GM21529 (cell line): ENCODE measurements around the gene KAZALD1.
A peak's percentile ranks its signal among the peaks of the same experiment; 100 is the strongest.

Experiments used
- ATAC-seq: cut with Tn5 transposase; IDR thresholded peaks from one replicate; pipeline ENCODE4 v1.9.1; 2021; ENCODE audit not compliant: unreplicated experiment

KAZALD1 gene

GRCh38 chr10:101046332-101047238 is 15.2 kb upstream of the KAZALD1 start:
- ATAC-seq: no peak

- ATAC-seq: no peak
Observed at GRCh38 chr10:101047268-101047667, 14.5 kb upstream of the KAZALD1 start.

DNA sequence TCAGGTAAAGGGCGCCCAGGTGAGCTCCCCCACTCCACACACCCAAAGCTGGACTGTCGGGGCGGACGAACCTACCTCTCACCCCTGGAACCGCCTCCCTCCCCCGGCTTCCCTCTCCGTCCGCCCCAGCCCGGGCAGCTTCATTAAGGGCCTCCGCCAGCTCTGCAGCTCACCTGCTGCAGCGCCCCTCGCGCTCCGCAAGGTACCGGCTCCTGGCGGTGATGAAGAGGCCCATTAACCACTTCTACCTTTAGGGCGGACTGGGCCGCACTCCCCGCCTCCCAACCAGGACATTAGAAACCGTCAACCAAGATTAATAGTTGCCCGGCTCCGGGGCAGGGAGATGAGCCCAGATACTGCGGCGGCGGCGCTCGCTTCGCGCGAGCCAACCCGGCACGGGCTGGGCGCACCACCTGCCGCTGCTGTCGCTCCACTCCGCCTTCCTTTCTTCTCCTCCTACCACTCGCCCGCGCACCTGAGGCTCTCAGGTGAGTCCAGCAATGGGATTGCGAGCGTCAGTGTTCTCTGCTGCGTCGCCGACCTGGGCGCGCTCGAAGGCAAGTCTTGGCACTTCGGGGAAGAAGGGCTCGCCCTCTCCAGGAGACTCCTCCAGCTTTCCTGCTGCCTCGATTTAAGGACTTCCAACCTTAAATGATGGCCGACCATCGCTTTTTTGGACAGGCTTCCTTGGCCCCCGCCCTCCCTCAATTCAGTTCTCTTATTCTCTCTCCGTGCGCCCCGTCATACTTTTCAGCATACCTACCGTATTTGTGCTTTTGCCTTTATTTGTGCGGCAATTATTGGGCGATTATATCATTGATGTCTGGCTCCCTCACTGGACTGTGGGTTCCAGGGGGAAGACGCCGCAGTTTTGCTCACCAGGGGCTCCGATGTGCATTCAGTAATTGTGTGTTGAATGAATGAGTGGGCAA is 13.6 kb upstream of the KAZALD1 start:
- ATAC-seq: no peak

DNA sequence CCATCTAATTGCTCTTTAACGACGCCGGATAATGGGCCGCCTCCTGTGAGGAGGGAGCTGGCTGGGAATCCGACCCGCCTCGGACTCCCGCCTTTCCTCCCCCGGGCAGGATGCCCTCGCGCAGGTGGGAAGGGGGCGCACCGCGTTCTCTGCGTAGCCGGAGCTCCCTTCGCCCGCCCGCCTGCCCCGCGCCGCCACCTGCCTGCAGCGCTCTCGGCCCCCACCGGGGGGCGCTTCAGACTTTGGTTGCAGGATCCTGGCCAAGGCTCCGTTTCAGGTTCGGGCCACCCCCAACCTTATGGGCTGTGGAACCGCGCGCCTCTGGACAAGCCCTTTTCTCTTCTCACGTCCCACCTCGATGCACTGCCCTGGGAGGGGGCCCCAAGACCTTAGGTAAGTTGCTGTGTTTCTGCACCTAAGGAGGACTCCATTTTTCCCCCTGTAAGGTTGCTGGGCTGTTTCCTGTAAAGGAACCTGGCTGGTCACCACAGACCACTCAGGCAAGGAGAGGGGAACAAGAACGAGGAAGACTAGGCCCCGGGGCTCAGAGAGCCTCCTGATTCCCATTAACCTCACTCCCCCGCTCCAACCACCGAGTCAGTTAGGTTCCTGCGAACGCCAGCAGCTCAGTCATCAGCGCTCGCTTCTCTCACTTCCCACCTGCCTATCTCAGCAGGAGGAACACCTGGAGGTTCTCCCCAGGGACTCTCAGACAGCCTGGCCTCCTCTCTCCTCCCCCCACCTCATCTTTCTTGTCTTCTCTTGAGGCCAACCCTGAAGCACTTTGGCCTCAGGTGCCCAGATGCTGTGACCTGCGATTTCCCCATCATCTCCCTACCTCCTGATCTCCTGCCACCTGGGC is 11.3 kb upstream of the KAZALD1 start:
- ATAC-seq: peak; percentile 80

- no peak for ATAC-seq
Observed at GRCh38 chr10:101052285-101052684, 9.5 kb upstream of the KAZALD1 start.

DNA sequence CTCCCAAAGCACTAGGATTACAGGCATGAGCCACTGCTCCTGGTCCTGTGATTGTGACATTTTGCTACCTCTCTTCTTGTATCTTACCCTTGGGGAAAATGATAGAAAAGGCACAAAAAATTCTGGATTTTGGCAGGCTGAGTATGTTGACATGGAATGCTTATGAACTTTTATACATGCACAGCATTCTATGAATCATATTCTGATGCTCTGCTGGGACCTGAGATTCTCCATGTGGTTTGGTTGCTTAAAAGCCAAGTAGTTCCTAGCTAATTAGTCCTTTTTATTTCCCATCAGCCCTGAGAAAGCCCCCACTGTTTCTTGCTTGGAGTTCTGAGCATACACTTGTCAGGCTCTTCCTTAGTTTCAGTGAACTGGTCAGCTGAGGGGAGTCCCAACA is 8.3 kb upstream of the KAZALD1 start:
- ATAC-seq: no peak

- no peak for ATAC-seq
Observed at GRCh38 chr10:101054351-101054750, 7.4 kb upstream of the KAZALD1 start.

- no peak for ATAC-seq
Observed at GRCh38 chr10:101054876-101055275, 6.9 kb upstream of the KAZALD1 start.

DNA sequence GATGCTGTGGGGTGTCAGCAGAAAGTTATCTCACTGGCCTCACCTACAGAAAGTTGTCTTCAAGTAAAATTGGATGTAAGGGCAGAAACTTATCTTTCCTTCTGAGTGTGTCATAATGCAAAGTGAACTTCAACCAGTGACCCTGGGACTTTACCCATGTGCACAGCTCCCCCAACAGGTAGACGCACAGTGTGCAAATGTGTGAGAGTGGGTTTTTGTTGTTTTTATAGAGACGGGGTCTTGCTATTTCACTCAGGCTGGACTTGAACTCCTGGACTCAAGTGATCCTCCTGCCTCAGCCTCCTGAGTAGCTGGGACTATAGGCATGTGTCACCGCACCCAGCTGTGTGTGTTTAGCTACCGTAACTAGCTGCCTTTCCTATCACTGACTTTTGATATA is 6.4 kb upstream of the KAZALD1 start:
- no peak for ATAC-seq

DNA sequence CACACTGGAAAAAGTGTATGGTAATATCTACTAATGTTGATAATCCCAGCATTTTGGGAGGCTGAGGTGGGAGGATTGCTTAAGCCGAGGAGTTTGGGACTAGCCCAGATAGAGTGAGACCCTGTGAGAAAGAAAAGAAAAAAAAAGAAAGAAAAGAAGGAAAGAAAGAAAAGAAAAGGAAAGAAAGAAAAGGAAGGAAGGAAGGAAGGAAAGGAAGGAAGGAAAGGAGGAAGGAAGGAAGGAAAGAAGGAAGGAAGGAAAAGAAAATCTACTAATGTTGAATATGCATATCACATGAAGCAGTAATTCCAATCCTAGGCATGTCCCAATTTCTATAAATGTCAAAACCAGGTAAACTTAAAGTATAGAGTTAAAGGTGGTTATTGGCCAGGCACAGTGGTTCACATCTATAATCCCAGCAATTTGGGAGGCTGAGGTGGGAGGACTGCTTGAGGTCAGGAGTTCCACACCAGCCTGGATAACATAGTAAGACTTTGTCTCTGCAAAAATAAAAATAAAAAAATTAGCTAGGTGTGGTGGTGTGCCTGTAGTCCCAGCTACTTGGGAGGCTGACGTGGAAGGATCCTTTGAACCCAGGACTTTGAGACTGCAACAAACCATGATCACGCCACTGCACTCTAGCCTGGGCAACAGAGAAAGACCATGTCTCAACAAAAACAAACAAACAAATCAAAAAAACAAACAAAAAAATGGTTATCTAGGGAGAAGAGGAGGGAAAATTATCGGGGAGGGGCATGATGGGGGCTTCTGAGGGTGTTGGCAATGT is 5.2 kb upstream of the KAZALD1 start:
- ATAC-seq: no peak

DNA sequence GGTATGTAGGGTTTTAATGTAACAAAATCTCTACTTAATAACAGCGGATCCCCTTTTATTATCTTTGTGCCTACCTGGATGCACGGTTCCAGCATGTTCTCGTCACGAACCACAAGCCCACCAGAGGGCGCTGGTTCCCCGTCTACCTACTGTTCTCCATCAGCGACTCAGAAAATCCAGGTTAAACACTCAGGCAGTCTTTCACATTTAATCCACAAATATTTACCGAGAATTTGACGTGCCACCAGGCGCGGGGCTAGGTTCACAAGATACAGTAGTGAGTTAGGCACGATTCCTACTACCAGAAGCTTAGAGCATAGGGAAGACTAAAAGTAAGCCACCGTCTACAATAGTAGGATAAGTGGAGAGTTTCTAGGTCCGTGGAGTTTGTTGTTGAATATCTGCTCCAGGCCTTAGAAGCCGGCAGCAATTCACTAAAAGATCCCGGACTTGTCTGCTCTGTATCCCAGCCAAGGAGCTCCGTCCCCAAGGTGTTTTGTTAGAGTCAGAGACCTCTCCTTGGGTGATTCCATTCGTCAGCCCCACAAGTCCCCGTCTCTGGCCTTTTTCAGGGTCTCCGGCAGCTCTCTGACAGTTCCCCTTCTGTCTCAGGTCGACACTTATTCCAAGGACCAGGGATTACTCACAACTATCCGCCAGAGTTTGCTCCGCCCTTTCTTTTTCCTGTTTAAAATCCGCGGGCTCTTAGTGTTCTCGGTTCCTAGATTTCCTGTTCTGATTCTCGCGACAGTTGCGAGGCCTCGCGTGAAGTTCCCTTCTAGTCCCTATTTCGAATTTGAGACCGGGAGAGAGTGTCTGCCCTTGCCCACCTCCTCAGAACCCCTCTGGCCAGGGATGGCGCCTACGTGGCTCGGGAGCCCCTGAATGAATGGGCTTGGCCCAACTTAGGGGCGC is 1.5 kb upstream of the KAZALD1 start:
- peak; percentile 44 for ATAC-seq

DNA sequence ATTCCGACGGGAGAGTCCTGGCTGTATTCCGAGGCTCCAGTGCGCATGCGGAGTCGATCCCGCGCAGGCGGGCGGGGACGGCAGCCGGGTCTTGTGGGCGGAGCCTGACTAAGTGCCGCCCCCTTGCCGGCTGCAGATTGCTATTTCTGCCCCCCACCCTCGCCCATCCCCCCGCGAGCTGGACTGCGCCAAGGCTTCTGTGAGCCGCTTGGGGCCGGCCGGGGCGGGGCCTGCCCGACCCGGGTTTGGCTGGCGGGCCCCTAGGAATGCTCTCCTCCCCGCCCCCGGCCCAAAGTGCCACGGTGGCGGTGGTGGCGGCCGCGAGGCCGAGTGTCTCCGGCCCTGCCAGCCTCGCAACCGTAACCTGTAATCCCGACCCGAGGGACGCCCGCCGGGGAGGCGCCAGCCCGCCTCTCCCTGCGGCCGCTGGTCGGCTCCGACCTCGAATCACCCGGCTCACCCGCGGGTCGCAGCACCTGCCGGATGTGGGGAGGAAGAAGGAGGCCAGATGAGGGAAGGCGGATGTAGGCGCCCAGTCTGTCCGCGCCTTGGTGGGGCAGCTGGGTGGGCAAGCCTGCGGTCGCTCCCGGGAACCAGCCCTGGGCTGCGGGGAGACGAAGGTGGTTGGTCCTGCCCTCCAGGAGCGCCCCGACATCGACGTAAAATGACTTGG is 702 bp upstream of the KAZALD1 start:
- peak; percentile 56 for ATAC-seq

DNA sequence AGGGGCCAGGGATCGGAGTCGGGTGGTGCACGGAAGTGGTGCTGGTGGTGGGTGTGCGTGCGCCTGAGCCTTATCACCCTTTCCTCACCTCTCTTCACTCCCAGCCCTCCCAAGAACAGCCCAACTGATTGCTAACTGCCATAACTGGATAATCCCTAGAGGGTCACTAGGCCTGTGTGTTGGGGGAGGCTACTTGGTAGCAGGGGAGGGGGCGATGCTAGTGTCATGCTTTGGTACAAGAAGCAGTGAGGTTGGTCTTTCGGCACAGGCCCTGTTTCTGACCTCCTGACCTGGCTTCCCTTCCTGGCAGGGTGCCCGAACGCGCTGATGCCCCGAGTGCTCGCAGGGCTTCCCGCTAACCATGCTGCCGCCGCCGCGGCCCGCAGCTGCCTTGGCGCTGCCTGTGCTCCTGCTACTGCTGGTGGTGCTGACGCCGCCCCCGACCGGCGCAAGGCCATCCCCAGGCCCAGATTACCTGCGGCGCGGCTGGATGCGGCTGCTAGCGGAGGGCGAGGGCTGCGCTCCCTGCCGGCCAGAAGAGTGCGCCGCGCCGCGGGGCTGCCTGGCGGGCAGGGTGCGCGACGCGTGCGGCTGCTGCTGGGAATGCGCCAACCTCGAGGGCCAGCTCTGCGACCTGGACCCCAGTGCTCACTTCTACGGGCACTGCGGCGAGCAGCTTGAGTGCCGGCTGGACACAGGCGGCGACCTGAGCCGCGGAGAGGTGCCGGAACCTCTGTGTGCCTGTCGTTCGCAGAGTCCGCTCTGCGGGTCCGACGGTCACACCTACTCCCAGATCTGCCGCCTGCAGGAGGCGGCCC is 652 bp downstream of the KAZALD1 start:
- no peak for ATAC-seq

GRCh38 chr10:101063050-101063525 is 1.3 kb downstream of the KAZALD1 start:
- no peak for ATAC-seq

GRCh38 chr10:101063548-101064414 is 2.0 kb downstream of the KAZALD1 start:
- ATAC-seq: no peak

DNA sequence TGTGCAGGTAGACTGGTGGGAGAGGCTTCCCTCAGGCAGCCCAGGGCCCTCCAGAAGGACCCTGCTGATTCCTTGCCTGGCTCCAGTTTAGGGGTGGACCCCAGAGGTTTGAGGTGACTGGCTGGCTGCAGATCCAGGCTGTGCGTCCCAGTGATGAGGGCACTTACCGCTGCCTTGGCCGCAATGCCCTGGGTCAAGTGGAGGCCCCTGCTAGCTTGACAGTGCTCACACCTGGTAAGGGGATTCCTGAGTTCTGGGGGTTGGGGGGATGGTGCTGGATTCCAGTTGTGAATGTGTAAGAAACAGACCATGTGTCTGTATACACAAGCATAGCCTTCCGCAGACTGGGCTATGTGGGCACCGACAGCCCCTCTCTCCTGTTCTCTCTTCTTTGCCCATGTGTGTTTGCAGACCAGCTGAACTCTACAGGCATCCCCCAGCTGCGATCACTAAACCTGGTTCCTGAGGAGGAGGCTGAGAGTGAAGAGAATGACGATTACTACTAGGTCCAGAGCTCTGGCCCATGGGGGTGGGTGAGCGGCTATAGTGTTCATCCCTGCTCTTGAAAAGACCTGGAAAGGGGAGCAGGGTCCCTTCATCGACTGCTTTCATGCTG is 2.7 kb downstream of the KAZALD1 start:
- no peak for ATAC-seq
